Astrocyte of the spinal cord (primary cell): Measurements from ENCODE around the gene ADGRB3.
"Not testable (repeated sequence)": the region's sequence is repeated elsewhere in the genome, so short reads cannot be mapped to it uniquely, and the experiment has no call there.

ENCODE experiments used
- DNase-seq: peaks from one replicate; pipeline ENCODE4 v3.0.0; 2011; ENCODE audit warnings: low read depth, low spot score
- H3K4me3 ChIP-seq: 2 replicates; pipeline ENCODE4 v1.5.1; 2011; ENCODE audit warnings: low read depth, mild to moderate bottlenecking, low read length, moderate library complexity
- CTCF ChIP-seq: IDR thresholded peaks from 2 replicates; pipeline ENCODE4 v1.5.1; 2012; ENCODE audit warnings: low read depth, mild to moderate bottlenecking, low read length, inconsistent platforms
- in situ Hi-C: cut with HindIII; loops from 2 replicates; pipeline ENCODE4 v1.10.0; 2017; ENCODE audit warnings: low sequenced_read_pairs

ADGRB3 gene

DNA sequence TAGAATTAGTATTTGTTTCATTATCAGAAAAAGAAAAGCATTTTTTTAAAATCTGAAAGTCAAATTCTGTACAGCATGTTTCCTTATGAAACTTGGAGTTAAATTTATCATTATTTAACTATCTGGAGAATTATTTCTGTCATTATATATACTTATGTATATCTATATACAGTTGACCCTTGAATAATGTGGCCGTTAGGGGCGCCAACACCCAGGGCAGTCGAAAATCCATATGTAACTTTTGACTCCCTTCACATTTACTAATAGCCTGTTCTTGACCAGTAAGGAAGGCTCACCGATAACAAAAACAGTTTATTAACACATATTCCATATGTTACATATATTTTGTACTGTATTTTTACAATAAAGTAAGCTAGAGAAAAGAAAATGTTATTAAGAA, 341.2 kb downstream of the ADGRB3 start:
- in situ Hi-C loops, result no loop called here
- TF ChIP-seq CTCF, result no peak
- DNase-seq, result no peak
- no peak overlapping the region for H3K4me3 ChIP-seq

DNA sequence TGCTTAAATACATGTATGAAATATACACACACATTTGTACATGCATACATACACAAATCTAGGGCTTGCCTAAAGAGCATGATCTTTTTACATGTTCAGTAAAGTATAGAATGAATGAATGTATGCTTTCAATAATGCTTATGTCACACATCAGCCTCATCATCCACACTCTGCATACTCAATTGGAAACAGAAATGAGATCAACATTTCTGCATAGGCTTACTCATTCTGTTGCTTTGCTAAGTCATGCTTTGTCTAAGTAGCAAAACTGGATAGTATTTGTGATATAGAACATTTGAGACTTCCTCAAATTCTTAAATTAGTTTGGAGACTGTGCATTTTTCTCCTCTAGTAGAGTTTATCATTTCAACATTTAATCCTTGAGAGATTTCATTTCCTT, 343.3 kb downstream of the ADGRB3 start:
- in situ Hi-C loops, result no loop called here
- TF ChIP-seq CTCF, result no peak
- no peak overlapping the region for H3K4me3 ChIP-seq

DNA sequence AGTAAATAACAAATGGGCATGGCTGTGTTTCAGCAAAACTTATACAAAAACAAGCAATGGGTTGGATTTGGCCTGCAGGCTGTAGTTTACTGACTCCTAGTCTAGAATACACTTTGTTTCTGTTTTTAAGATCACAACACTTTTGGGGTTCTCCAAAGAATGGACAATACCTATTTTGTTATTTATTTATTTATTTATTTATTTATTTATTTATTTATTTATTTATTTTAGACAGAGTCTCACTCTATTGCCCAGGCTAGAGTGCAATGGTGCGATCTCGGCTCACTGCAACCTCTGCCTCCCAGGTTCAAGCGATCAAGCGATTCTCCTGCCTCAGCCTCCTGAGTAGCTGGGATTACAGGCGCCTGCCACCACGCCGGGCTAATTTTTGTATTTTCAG, 346.6 kb downstream of the ADGRB3 start:
- H3K4me3 ChIP-seq, in situ Hi-C loops, DNase-seq: not testable (repeated sequence)

More for the DNA sequence above, 343.3 kb downstream of the ADGRB3 start:
- DNase-seq, result no peak

- in situ Hi-C loops, result no loop called here
- no peak for TF ChIP-seq CTCF
- DNase-seq, result no peak
These were observed 353.6 kb downstream of the ADGRB3 start for GRCh38 chr6:68988698-68989097.

DNA sequence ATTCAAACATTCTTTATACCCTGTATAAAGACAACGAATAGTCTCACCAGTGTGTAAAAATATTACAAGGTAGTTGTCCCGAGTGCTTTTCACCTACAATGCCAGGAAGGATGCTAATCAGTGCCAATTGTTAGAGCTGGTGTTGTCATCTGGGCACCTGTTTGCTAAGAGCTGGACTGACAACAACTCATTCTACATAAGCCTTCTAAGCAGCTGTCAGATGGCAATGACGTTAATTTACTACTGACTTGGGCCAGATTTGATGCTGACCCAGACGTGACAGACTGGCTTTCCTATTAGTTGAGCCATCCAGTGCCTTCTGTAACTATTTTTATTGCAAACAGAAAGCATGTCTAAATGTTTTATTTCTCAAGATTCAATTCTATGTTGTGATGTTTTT, 355.2 kb downstream of the ADGRB3 start:
- no peak overlapping the region for H3K4me3 ChIP-seq
- DNase-seq, result no peak
- in situ Hi-C loops, result no loop called here
- no peak for TF ChIP-seq CTCF

More at GRCh38 chr6:68988698-68989097, 353.6 kb downstream of the ADGRB3 start:
- no peak overlapping the region for H3K4me3 ChIP-seq

DNA sequence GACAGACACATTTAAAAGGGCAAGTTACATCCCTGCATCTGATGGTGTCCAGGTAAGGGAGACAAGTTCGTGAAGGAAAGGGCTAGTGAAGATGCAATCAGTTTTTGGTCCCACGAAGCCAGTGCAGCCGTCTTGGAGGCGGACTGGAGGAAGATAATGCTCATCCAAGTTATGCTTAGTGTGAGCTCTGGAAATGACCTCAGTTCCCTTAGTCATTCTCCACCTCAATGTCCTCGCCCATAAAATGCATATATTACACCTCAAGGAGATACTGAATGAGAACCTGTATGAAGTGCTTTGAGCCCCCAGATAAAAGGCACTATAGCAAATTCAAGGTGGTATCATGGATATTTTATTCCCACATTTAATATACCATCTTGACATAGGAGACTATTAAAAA, 358.8 kb downstream of the ADGRB3 start:
- no peak for DNase-seq

GRCh38 chr6:68994521-68994920, 359.4 kb downstream of the ADGRB3 start:
- TF ChIP-seq CTCF, result no peak
- in situ Hi-C loops, result no loop called here
- no peak overlapping the region for H3K4me3 ChIP-seq
- peak; percentile 18 for DNase-seq

More for the DNA sequence above, 358.8 kb downstream of the ADGRB3 start:
- H3K4me3 ChIP-seq, result no peak overlapping the region
- no peak for TF ChIP-seq CTCF
- in situ Hi-C loops, result no loop called here
